Thyroid gland (tissue), 4 donors: ENCODE results near the gene ZNF775. TPM values are rescaled to one million over a fixed set of nuclear protein-coding genes. Genes with fewer than 3 reads are reported as not detected.
A peak's percentile ranks its signal among the peaks of the same experiment; 100 is the strongest.

Experiments used
- DNase-seq, 2 donors: peaks; one replicate each; pipeline ENCODE4 v3.0.0-alpha.2; 2019
- H3K27ac ChIP-seq, 3 donors: fragments of 200-600 bp; sonication (generic); 1 replicate in 2 of 3; 2 replicates in 1 of 3; pipeline ENCODE4 v1.5.1; 2016 to 2019; ENCODE audit warnings: mild to moderate bottlenecking in 1 of 3, moderate library complexity in 1 of 3
- H3K27me3 ChIP-seq: fragments of 200-600 bp; sonication (generic); one replicate; pipeline ENCODE4 v1.5.1; 2019
- H3K36me3 ChIP-seq, 2 donors: fragments of 200-600 bp; sonication (generic); one replicate each; pipeline ENCODE4 v1.5.1; 2016 to 2019
- H3K4me1 ChIP-seq, 2 donors: fragments of 200-600 bp; sonication (generic); one replicate each; pipeline ENCODE4 v1.5.1; 2017 to 2019
- H3K4me3 ChIP-seq, 3 donors: fragments of 200-600 bp; sonication (generic); replicated peaks in 1 of 3; 1 replicate in 2 of 3; 2 replicates in 1 of 3; pipeline ENCODE4 v1.5.1; 2016; ENCODE audit warnings: mild to moderate bottlenecking in 1 of 3
- H3K9me3 ChIP-seq: fragments of 200-600 bp; sonication (generic); one replicate; pipeline ENCODE4 v1.5.1; 2017
- CTCF ChIP-seq, 6 experiments: fragments of 200-600 bp in 3 of 6; fragments of 450-650 bp in 3 of 6; sonication (generic) in 3 of 6; IDR thresholded peaks; one replicate each; pipeline ENCODE4 v1.5.1; 2016 to 2019; ENCODE audit warnings: antibody characterized with exemption in 6 of 6, mild to moderate bottlenecking in 2 of 6, inconsistent platforms in 1 of 6, moderate library complexity in 1 of 6
- POLR2A ChIP-seq, 2 donors: fragments of 450-650 bp; IDR thresholded peaks; one replicate each; pipeline ENCODE4 v1.6.1; 2017; ENCODE audit warnings: antibody characterized with exemption in 2 of 2, mild to moderate bottlenecking in 2 of 2, moderate library complexity in 1 of 2
- WGBS, 2 donors: methylation state at CpG; one replicate each; pipeline ENCODE4 v1.1.5; 2017; 5-methylcytosine and 5-hydroxymethylcytosine counted together
- intact Hi-C: fragments of 100-400 bp; cut with DNase I; formaldehyde crosslinking; loops from one replicate; pipeline ENCODE4 v1.15.1; 2023
- total RNA-seq, 4 donors: library from RNA; depleted of rRNA; stranded (reverse); fragments of >200 nt; gene quantifications; one replicate each; pipeline ENCODE4 v1.2.3, GENCODE V29; 2016

Gene ZNF775
- total RNA-seq, 4 donors from 2014 or later: 4.3 to 7.5 (median 6.3) TPM

GRCh38 chr7:150411606-150412005 is 32.5 kb downstream of the ZNF775 start:
- H3K36me3 ChIP-seq: no peaks in the 10 kb centered on the region
- intact Hi-C loops: no loop called here
- 85 to 89% methylated on average over 10 to 11 of the region's 11 CpGs for WGBS, 2 donors
- no peaks in the 10 kb centered on the region for H3K27me3 ChIP-seq
- no peak for DNase-seq
- no peaks in the 10 kb centered on the region for H3K9me3 ChIP-seq
- TF ChIP-seq POLR2A (IDR thresholded peaks at IDR 0.05) (no peak), CTCF (IDR thresholded peaks at IDR 0.05) (no peak)
- H3K4me3 ChIP-seq: no peak overlapping the region
- H3K27ac ChIP-seq: peak overlapping the region; percentile 75 to 87 (median 86)
- peaks cover 52 to 66% of the 10 kb centered on the region in 2 donors for H3K4me1 ChIP-seq

- no peaks in the 10 kb centered on the region for H3K9me3 ChIP-seq
- DNase-seq: no peak
- no peaks in the 10 kb centered on the region for H3K27me3 ChIP-seq
- no peaks in the 10 kb centered on the region for H3K36me3 ChIP-seq
- H3K27ac ChIP-seq: peak overlapping the region; percentile 75 to 87 (median 86)
- no peak for TF ChIP-seq POLR2A (IDR thresholded peaks at IDR 0.05)
- no peak for TF ChIP-seq CTCF (IDR thresholded peaks at IDR 0.05)
- 84 to 98% methylated on average over 6 to 11 of the region's 11 CpGs for WGBS, 2 donors
- no peak overlapping the region for H3K4me3 ChIP-seq
- peaks cover 48 to 62% of the 10 kb centered on the region in 2 donors for H3K4me1 ChIP-seq
- intact Hi-C loops: no loop called here
Measured at GRCh38 chr7:150412016-150412415, 32.9 kb downstream of the ZNF775 start.

GRCh38 chr7:150412518-150413488 is 33.7 kb downstream of the ZNF775 start:
- Histone ChIP-seq H3K4me1 (peaks cover 44 to 54% of the 10 kb centered on the region in 2 donors), H3K27me3 (no peaks in the 10 kb centered on the region), H3K4me3 (no peak overlapping the region), H3K27ac (peak overlapping the region in 1 of 3 donors; percentile 86), H3K9me3 (no peaks in the 10 kb centered on the region), H3K36me3 (no peaks in the 10 kb centered on the region)
- TF ChIP-seq POLR2A (IDR thresholded peaks at IDR 0.05): no peak
- TF ChIP-seq CTCF (IDR thresholded peaks at IDR 0.05): no peak
- no peak for DNase-seq
- 81 to 83% methylated on average over 34 to 36 of the region's 37 CpGs for WGBS, 2 donors
- intact Hi-C loops: no loop called here

GRCh38 chr7:150413640-150414081 is 34.5 kb downstream of the ZNF775 start:
- no peak overlapping the region for H3K4me3 ChIP-seq
- DNase-seq: no peak
- no peaks in the 10 kb centered on the region for H3K36me3 ChIP-seq
- 91 to 98% methylated on average over 11 of the region's 11 CpGs for WGBS, 2 donors
- H3K27me3 ChIP-seq: no peaks in the 10 kb centered on the region
- no peak for TF ChIP-seq POLR2A (IDR thresholded peaks at IDR 0.05)
- no peak for TF ChIP-seq CTCF (IDR thresholded peaks at IDR 0.05)
- H3K9me3 ChIP-seq: no peaks in the 10 kb centered on the region
- H3K27ac ChIP-seq: no peak overlapping the region
- intact Hi-C loops: no loop called here
- peaks cover 39 to 46% of the 10 kb centered on the region in 2 donors for H3K4me1 ChIP-seq
